ENCODE results near the gene PGAP6. TPM values are rescaled to one million over a fixed set of nuclear protein-coding genes. Genes with fewer than 3 reads are reported as not detected.

The PGAP6 gene
- total and polyA plus RNA-seq, 2 of the 13 experiments (the other 11 are each of a cell fraction or from before 2014, with no cell fraction given) = 52.7 to 136 TPM

DNA sequence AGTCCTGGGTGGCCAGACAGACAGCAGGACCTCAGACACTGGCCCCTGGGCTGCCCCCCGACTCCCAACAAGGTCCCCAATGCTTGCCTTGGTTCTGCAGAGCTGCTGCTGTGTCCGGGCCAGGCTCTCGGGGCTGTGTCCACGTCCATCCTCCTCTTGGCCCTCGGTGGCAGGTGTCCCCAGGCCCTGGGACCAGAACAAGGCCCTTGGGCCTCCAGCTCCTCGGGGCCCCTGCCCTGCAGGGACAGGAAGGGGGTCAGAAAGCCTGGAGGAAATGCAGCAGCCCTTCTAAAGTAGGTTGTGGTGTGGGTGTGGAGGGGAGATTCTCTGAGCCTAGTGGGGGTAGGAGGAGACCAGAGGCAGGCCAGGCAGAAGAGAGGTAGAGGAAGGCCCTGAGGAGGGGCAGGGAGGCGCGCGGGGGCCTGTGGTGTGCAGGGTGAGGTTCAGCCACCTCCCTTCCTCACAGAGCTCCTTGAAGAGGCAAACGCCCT lies 26.8 kb downstream of the PGAP6 start:
- in situ Hi-C loops (cut with HindIII; ENCODE audit: extremely low pct_ligation_motif_present, low pct_unique_long_range_greater_than_20kb) (no loop called here), intact Hi-C loops (cut with micrococcal nuclease; ENCODE audit: unreplicated experiment) (no loop called here)
- no peaks in the 10 kb centered on the region for H3K9me3 ChIP-seq (ENCODE audit: low read length)
- FAIRE-seq (no peak), DNase-seq (ENCODE audit: low spot score) (no peak), ATAC-seq (no peak)
- peaks cover 19% of the 10 kb centered on the region for H3K79me2 ChIP-seq (ENCODE audit: insufficient read depth, low read length)
- TF ChIP-seq, protein P1, sequence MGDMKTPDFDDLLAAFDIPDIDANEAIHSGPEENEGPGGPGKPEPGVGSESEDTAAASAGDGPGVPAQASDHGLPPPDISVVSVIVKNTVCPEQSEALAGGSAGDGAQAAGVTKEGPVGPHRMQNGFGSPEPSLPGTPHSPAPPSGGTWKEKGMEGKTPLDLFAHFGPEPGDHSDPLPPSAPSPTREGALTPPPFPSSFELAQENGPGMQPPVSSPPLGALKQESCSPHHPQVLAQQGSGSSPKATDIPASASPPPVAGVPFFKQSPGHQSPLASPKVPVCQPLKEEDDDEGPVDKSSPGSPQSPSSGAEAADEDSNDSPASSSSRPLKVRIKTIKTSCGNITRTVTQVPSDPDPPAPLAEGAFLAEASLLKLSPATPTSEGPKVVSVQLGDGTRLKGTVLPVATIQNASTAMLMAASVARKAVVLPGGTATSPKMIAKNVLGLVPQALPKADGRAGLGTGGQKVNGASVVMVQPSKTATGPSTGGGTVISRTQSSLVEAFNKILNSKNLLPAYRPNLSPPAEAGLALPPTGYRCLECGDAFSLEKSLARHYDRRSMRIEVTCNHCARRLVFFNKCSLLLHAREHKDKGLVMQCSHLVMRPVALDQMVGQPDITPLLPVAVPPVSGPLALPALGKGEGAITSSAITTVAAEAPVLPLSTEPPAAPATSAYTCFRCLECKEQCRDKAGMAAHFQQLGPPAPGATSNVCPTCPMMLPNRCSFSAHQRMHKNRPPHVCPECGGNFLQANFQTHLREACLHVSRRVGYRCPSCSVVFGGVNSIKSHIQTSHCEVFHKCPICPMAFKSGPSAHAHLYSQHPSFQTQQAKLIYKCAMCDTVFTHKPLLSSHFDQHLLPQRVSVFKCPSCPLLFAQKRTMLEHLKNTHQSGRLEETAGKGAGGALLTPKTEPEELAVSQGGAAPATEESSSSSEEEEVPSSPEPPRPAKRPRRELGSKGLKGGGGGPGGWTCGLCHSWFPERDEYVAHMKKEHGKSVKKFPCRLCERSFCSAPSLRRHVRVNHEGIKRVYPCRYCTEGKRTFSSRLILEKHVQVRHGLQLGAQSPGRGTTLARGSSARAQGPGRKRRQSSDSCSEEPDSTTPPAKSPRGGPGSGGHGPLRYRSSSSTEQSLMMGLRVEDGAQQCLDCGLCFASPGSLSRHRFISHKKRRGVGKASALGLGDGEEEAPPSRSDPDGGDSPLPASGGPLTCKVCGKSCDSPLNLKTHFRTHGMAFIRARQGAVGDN (CRISPR knock-in tag; IDR thresholded peaks at IDR 0.05) = peak; percentile 14; the same call in 1 of the 2 replicates
- TF ChIP-seq, protein P2, sequence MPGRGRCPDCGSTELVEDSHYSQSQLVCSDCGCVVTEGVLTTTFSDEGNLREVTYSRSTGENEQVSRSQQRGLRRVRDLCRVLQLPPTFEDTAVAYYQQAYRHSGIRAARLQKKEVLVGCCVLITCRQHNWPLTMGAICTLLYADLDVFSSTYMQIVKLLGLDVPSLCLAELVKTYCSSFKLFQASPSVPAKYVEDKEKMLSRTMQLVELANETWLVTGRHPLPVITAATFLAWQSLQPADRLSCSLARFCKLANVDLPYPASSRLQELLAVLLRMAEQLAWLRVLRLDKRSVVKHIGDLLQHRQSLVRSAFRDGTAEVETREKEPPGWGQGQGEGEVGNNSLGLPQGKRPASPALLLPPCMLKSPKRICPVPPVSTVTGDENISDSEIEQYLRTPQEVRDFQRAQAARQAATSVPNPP (CRISPR knock-in tag; IDR thresholded peaks at IDR 0.05) = no peak
- 90% methylated on average over 5 of the region's 10 CpGs for WGBS (ENCODE audit: low lambda C conversion rate)
- BruUV-seq (replicated peaks) = no TSS peak
- H3K27ac ChIP-seq (ENCODE audit: extremely low read length, insufficient read depth, low read length) = no peak overlapping the region
- peak overlapping the region; percentile 100; the same call in 1 of the 2 replicates for H3K4me2 ChIP-seq (ENCODE audit: low read depth, low read length)
- H3K27me3 ChIP-seq (ENCODE audit: control insufficient read depth in 1 of 2, insufficient read depth in 2 of 2, low read length in 2 of 2) = no peaks in the 10 kb centered on the region
- ChIA-PET POLR2A (no interaction called here), CTCF (ENCODE audit: low intra/inter-chr PET ratio, low total read pairs) (no interaction called here)
- H3K4me1 ChIP-seq (ENCODE audit: insufficient read depth, low read length) = peaks cover 72% of the 10 kb centered on the region
- H3K36me3 ChIP-seq (replicated peaks in 1 of 2; ENCODE audit: control insufficient read depth in 1 of 2, insufficient read depth in 2 of 2, low read length in 2 of 2) = peaks cover 1 to 7% of the 10 kb centered on the region in 2 experiments; a peak in 2 of 5 replicates
- peak overlapping the region; percentile 29; the same call in 1 of the 2 replicates for H3K9ac ChIP-seq (ENCODE audit: insufficient read depth, low read depth, low read length)
- H4K20me1 ChIP-seq (ENCODE audit: insufficient read depth, low read length) = no peaks in the 10 kb centered on the region
- peak overlapping the region in 1 of 3 experiments; percentile 84; a peak in 1 of 6 replicates for H3K4me3 ChIP-seq (replicated peaks in 1 of 3; ENCODE audit: insufficient read depth in 1 of 3, low read depth in 2 of 3, low read length in 3 of 3)
- H2AFZ ChIP-seq (ENCODE audit: low read length) = no peak overlapping the region
